Amniotic epithelial cell (primary cell): ENCODE data around the gene ZNF605.
"Not testable (repeated sequence)": the region's sequence is repeated elsewhere in the genome, so short reads cannot be mapped to it uniquely, and the experiment has no call there.

Experiments used
- DNase-seq: peaks from one replicate; pipeline ENCODE4 v3.0.0-alpha.2; 2010; ENCODE audit warnings: low read depth

Gene ZNF605

GRCh38 chr12:132948146-132949066 is 7.7 kb downstream of the ZNF605 start:
- peak; percentile 17 for DNase-seq

GRCh38 chr12:132946246-132946820 is 9.8 kb downstream of the ZNF605 start:
- DNase-seq = no peak

GRCh38 chr12:132945806-132946205 is 10.3 kb downstream of the ZNF605 start:
- no peak for DNase-seq

GRCh38 chr12:132942611-132943010 is 13.5 kb downstream of the ZNF605 start:
- no peak for DNase-seq

DNA sequence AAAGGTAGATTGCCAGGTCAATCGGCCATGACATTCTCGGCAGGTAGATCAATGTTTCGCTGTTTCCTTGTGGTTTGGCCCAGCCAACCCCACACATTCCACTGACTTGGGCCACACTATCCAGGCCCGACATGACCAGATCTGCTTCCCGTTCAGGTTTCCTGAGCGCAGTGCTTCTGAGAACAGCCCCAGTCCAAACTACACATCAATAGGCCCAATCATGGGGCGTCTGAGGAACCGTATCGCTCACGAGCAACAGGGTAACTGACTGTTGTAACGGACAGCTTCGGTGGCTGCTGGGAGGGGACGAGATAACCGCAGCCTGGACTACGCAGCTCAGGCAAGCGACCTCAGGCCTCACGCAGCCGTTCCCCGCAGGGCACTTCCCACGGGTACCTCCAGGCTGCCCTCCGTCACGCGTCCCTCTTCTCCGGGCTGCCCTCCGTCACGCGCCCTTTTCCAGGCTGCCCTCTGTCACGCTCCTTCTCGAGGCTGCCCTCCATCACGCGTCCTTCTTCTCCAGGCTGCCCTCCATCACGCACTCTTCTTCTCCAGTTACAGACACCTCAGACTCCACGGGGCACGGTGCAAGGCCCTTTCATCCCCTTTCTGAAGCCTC is 14.7 kb downstream of the ZNF605 start:
- no peak for DNase-seq

DNA sequence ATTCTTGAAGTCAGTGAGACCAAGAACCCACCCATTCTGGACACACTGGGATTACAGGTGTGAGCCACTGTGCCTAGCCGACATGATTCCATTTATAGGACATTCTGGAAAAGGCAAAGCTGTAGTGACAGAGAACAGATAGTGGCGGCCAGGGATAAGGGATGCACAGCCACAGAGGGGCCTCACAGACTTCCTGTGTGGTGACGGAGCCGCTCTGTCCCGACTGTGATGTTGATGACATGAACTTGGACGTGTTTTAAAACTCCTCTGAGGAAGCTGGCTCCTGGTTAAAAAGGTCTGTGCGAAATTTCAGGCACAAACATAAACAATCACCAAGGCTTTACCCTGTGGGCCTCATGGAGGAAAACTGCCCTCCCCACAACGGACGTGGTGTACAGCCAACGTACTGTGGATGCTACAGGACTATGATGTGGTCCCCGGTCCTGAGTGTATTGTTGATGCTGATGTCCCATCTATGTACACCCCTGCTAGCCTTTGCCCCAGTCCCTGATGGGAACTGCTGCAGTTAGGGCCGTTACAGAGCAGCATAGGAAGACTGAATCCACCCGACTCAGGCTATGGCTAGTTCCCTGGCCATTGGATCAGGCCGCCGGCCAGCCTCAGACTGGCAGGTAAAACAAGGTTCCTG is 15.9 kb downstream of the ZNF605 start:
- DNase-seq = no peak

DNA sequence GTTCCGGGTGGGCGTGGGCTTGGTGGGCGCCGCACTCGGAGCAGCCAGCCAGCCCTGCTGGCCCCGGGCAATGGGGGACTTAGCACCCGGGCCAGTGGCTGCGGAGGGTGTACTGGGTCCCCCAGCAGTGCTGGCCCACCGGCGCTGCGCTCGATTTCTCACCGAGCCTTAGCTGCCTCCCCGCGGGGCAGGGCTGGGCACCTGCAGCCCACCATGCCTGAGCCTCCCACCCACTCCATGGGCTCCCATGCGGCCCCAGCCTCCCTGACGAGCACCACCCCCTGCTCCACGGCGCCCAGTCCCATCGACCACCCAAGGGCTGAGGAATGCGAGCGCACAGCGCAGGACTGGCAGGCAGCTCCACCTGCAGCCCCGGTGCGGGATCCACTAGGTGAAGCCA is 17.3 kb downstream of the ZNF605 start:
- DNase-seq = not testable (repeated sequence)

GRCh38 chr12:132937476-132937875 is 18.6 kb downstream of the ZNF605 start:
- DNase-seq = peak; percentile 8

DNA sequence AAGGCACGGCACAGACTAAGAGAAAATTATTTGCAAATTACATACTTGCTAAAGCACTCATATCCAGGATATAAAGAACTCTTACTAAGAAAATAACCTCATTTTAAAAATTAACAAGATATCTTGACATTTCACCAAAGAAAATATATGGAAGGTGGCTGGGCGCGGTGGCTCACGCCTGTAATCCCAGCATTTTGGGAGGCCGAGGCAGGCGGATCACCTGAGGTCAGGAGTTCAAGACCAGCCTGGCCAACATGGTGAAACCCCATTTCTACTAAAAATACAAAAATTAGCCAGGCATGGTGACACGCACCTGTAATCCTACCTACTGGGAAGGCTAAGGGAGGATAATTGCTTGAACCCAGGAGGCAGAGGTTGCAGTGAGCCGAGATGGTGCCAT is 19.2 kb downstream of the ZNF605 start:
- not testable (repeated sequence) for DNase-seq

GRCh38 chr12:132936163-132936562 is 19.9 kb downstream of the ZNF605 start:
- no peak for DNase-seq

DNA sequence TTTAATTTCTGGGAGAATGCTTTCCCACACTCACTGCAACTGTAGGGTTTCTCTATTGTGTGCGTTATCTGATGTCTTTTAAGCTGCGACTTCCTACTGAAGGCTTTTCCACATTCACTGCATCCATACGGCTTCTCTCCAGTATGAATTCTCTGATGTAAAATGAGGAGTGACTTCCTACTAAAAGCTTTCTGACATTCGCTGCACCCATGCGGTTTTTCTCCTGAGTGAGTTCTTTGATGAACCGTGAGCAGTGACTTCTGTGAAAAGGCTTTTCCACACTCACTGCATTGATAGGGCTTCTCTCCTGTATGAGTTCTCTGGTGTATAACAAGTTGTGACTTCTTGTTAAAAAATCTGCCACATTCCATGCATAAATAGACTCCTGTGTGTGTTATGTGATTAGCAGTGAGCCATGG is 29.7 kb downstream of the ZNF605 start:
- DNase-seq = no peak

DNA sequence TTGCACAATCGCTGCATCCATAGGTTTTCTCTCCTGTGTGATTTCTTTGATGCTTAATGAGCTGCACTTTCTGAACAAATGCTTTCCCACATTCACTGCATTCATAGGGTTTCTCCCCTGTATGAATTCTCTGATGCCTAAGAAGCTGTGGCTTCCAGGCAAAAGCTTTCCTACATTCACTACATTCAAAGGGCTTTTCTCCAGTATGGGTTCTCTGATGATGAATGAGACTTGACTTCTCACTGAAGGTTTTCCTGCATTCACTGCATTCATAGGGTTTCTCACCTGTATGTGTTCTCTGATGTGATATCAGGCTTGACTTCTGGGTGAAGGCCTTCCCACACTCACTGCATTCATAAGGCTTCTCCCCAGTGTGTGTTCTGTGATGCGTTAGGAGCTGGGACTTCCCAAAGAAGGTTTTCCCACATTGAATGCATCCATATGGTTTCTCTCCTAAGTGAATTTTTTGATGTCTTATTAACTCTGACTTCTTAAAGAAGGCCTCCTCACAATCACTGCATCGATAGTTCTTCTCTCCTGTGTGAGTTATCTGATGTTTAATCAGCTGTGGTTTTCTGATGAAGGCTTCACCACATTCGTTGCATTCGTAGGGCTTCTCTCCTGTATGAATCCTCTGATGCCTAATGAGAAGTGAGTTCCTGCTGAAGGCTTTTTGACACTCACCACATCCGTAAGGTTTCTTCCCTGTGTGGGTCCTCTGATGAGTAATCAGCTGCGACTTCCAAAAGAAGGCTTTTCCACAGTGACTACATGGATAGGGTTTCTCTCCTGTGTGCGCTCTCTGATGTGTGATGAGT is 30.3 kb downstream of the ZNF605 start:
- peak; percentile 7 for DNase-seq

- no peak for DNase-seq
Observed at GRCh38 chr12:132924356-132924755, 31.8 kb downstream of the ZNF605 start.

- DNase-seq = no peak
Observed at GRCh38 chr12:132923356-132923909, 32.7 kb downstream of the ZNF605 start.

DNA sequence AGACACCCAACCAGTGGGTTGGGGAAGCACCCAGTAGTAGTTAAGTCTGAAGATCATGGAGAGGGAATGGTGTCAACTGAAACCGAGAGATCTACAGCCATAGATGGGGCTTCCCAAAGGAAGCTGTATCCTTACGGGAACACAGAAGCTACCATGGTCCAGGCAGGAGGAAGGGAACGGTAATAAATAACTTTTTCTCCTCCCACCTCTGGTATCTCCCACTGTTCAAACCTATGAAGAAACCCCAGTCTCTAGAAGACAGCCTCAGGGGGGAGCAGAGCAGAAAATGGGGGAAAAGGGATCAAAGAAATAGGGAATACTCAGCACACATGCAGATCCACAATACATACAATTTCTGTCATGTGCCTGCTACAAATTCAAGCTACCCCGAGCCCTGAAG is 33.4 kb downstream of the ZNF605 start:
- DNase-seq = no peak

- DNase-seq = no peak
Observed at GRCh38 chr12:132921685-132922084, 34.4 kb downstream of the ZNF605 start.

GRCh38 chr12:132918680-132919079 is 37.4 kb downstream of the ZNF605 start:
- no peak for DNase-seq

DNA sequence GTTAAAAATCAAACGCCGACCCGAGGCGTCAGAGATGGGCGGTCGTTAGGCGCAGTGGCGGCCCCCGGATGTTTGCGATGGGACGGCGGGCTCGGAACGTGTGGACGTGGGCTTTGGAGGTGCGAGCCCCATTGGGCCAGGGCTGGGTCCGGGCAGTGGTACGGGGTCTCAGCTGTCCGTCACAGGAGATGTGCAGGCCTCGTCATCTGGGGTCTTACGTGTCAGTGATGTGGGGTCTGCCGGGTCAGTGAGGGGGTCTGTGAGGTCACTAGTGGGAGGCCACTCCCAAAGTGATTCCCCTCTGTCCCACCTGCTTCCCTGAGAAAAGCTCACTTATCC is 47.1 kb downstream of the ZNF605 start:
- DNase-seq = no peak

DNA sequence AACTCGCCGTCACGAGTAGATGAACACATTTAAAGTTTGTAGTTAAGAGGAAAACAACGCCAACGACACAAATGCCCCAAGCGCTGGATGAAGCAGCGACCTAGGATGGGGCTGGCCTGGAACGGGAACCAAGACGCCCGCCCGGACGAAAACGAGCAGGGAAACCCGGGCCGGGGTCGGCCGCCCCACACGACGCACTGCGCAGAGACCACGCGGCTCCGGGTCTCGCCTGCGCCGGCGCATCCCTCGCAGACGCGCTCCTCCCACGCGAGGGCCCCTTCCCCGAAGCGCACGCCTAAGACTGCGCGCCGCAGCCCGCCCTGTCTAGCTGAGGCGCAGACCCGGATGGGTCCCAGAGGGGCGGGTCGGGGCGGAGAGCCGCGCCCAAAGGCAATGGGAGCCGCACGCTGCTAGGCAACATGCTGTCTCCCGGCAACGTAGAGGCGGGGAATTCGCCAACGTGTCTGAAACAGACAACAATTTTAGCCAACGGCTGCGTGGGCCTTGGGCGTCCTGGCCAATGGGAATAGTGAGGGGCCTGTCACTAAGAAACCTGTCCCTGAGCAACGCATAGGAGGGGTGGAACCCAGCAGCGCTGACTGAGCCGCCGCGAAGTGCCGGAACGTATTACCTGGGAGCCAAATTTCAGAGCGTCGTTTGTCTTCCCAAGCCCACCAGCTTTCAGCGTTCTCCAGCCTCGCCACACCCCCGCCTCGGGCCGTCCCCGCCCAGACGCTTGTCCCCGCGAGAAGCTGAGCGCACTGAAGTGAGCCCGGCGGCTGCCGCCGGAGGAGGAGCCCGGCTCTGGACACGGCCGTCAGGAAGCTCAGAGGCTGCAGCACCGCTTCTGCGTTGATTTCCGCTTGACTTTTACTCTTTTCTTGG is 47.7 kb downstream of the ZNF605 start:
- peak; percentile 97 for DNase-seq

- DNase-seq = not testable (repeated sequence)
Observed at GRCh38 chr12:132907789-132908144, 48.3 kb downstream of the ZNF605 start.

DNA sequence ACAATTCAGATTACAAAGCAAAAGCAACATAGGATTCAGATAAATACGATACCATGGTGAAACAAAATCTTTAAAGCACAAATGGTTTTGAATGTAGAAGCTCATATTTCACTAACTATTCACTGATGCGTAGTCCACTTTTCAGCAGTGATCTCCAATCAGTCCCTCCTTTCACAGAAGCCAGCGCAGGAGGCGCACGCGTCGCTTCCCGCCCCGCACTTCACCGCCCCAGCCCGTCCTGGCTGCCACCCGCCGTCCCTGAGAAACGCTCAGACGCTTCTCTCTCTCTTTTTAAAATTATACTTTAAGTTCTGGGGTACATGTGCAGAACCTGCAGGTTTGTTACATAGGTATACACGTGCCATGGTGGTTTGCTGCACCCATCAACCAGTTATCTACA is 48.9 kb downstream of the ZNF605 start:
- DNase-seq = no peak
